HG03575 (cell line): ENCODE measurements around the gene ARAP2.

Source experiments
- ATAC-seq: cut with Tn5 transposase; IDR thresholded peaks from one replicate; pipeline ENCODE4 v1.9.1; 2021; ENCODE audit not compliant: unreplicated experiment, insufficient number of reproducible peaks, low FRiP score; ENCODE audit errors: extremely low read depth

The ARAP2 gene, protein sequence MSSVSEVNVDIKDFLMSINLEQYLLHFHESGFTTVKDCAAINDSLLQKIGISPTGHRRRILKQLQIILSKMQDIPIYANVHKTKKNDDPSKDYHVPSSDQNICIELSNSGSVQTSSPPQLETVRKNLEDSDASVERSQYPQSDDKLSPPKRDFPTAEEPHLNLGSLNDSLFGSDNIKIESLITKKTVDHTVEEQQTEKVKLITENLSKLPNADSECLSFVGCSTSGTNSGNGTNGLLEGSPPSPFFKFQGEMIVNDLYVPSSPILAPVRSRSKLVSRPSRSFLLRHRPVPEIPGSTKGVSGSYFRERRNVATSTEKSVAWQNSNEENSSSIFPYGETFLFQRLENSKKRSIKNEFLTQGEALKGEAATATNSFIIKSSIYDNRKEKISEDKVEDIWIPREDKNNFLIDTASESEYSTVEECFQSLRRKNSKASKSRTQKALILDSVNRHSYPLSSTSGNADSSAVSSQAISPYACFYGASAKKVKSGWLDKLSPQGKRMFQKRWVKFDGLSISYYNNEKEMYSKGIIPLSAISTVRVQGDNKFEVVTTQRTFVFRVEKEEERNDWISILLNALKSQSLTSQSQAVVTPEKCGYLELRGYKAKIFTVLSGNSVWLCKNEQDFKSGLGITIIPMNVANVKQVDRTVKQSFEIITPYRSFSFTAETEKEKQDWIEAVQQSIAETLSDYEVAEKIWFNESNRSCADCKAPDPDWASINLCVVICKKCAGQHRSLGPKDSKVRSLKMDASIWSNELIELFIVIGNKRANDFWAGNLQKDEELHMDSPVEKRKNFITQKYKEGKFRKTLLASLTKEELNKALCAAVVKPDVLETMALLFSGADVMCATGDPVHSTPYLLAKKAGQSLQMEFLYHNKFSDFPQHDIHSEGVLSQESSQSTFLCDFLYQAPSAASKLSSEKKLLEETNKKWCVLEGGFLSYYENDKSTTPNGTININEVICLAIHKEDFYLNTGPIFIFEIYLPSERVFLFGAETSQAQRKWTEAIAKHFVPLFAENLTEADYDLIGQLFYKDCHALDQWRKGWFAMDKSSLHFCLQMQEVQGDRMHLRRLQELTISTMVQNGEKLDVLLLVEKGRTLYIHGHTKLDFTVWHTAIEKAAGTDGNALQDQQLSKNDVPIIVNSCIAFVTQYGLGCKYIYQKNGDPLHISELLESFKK (N-terminal part only)

DNA sequence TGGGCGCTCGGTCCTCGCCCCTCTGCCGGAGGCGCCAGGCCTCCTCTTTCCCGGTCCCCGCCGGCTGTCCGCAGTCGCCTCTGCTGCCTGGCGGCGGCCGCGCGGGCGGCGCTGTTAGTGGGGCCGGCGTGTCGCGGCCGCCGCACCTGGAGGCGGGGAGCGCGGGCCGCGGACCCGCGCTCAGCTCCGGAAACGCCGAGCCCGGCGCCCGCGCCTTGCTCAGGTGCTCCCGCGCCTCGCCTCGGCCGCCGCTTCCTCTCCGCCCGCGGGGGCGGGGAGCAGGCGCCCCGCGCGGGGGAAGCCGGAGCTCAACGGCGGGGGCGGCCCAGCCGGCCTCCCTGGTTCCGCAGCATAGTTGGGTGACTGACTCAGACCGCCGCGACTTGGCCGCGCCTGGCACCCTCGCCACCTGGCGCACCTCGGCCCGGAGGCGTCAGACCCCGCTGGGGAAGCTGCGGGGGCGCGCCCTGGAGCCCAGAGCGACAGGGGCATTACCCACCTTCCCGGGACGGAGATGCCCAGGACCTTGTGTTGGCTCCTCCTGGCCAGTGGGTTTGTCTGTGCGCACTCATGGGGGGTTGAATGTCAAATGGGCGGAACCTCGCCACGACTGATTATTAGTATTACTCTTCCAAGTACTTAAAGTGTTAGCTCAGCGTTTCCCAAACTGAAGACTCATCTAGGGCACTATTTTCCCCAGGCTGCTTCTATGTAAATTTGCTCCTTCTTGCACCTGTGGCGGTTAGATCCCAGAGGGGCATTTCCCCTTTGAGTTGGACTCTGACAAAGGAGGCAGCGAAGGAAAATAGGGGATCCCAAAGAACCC is at the start of gene ARAP2:
Gene ARAP2 (minus strand): TSS at position 258 of the 826 bp plus-strand sequence. CDS start 15,028 bp downstream, outside the sequence.
- ATAC-seq, result no peak

DNA sequence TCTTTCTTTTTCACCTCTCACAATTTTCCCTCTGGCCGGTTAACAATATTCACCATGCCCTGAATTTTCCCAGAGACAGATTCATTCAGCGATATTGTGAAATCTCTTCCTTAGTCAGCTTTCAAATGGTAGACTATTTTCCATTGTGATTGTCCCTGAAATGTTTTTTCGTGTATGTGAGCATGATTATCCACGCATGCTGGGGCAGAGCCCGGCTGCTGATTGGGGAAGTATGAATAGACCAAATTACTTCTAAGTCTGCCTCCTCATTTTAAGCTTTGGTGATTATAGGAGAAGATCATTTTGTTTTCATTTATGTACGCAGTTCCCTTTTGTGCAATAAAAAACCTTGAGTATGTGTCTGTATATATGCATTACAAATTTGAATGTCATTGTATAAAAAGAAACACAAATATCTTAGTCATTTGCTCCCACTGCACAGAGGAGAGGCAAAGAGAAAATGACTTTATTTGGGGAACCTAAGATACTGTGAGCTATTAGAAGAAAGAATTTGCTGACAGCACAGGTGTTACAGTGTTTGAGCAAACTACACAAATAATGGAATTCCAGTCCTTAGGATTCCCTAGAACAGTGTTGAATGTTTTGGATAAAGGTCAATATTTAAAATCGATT is 48.4 kb upstream of the ARAP2 start:
- no peak for ATAC-seq

DNA sequence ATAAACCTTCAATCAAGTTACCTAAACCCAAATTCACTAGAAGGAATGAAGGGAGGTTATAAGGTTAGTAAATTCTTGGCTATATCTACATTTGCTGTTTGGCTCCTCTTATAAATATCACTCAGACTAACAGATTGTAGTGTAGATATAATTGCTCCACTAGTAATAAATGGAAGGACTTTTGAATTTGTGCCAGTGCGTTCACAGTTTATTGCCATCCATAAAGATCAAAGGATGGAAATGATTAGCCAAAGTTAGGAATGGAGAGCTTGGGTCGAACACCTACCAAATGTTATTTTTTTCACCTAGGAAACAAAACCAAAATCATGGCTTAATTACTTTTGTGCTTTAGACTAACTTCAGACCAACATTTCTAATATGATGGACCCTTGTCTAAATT is 46.3 kb upstream of the ARAP2 start:
- no peak for ATAC-seq

DNA sequence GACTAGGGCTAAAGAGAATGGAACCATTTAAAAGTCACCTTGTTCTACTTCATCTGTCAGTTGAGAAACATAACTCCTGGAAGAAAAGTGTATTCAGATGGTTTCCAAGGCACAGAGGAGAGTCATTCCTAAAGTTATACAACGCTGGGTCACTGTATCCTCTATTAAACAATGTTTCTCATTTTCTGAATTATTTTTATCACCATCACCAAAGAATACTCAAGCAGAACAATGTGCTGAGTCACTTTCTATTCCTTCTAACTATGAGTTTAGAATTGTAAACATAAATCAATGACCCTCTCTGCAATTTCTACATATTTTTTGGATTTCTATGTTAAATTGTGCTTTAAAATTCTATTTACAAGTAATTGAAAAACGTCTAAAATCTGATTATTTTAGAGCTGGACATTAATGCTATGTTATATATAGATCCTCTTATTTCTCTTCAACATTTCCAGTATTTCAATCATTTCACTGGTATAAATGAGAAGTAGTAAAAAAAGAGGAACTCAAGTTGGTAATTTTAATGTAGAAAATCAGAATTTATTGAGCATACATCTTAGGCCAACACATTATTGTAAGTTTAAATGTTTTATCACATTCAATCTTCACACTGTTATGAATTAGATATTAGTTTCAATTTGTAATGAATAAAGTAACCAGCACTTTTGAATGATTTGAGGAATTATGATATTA is 44.6 kb upstream of the ARAP2 start:
- ATAC-seq, result no peak

DNA sequence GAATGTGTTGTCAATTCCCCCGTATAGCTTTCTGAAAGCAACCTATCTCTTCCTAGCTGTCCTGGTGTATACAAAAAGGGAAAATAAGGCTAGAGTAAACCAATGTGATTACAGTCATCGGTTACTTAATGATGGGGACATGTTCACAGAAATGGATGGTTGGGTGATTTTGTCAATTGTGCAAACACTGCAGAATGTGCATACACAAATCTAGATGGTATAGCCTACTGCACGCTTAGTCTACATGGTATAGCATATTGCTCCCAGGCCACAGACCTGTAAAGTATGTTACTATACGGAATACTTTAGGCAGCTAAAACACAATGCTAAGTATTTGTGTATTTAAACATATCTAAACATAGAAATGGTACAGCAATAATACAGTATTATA is 42.2 kb upstream of the ARAP2 start:
- ATAC-seq, result no peak

DNA sequence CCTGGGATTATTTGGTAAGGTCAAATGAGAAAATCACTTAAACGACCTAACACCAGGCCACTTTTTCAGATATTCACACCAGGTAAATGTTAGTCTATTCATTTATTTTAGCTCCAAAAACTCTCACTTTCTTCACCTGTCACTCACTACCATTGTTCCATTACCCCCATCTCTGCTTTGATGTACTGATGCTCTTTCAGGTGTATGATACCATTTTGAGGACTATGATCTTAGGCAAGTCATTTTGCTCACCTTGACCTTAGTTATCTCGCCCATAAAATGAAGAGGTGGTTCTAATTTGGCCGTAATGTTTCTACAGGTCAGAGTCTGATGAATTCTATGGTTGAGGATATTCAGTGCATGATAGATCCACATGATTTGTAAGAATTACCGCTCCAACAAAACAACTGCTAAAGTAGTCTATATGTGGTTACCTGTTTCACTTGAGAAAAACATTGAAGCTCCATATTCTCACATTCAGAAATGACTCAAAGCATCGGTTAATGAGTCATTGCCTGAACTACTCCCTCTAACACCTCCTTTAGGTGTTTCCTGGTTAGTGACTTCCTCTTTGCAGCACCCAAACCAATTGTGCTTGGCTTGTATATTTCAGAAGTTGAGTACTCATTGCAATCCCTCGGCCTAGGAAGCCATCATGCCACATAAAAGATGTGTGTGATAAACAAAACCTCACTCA is 41.6 kb upstream of the ARAP2 start:
- ATAC-seq, result peak; percentile 97

DNA sequence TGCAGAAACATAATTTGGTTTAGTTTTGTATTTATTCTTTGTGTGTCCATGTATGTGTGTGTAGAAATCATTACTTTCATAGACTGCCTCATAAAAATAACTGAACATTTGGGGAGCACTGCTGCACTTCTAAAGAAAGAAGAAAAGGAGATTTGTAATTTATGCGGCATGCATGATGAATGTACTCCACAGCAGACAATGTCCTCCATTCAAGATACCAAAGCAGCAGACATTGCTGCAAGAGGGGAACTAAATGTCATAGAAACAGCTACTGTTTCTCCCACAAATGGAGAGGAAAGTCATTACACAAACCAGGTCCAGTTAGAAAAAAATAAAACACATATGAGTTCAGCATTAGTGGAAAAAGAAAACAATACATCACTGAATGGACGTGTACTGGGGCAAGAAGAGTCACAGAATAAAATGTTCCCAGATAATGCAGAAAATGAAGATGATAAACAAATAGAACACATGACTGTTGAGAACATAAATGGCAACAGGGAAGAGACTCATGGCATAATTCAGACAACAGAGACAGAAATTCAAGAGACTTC is 39.7 kb upstream of the ARAP2 start:
- no peak for ATAC-seq

DNA sequence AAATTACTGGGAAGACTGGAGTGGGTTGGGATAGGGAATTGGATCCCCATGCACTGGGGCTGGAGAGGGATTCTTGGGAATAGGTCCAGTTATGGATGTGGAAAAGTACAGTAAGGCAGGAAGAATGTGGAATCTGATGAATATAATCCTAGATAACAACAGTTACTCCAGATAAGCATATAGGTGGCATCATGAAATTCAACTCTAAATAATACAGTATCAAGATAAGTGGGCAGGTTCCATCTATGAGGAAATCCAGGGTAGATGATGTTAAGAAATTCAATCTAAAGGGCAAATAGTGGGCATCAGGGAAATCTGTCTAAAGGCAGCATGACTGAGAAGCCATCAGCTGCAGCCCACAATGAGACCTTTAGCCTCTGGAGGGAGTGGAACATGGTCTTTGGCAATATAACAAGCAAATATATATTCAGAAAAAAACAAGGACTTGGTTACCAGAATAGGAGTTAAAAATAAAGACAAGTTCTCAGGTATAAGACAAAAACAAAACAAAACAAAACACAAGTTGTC is 38.3 kb upstream of the ARAP2 start:
- no peak for ATAC-seq

DNA sequence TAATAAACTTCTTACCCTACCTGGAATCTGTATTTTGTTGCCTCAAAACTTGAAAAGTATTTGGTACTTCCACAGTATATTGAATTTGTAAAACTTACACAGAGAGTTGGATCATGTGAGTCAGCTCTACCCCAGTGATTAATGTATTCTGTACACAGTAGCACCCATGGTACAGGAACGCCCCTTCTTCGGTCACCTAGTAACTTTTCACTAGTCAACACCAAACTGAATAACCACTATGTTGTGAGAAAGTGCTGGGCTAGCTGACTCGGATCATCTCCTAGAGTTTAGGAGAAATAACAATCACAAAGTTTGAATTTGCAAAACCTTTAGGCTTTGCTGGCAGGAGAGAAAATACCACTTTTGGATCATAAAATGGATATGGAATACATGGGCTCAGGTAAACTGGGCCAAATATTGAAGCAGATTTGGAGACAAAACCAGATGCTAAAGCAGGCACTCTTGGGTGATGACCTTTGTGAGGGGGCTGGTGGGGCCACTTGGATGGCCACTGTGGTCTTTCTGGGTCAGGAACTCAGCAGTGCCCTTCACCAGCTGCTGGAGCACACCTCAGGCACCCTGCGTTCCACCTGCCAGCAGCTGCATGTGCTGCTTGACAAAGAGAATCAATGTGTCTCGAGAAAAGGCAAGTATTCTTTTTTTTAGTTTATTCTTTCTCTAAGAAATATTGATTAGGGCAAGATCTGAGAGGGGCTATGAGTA is 37.2 kb upstream of the ARAP2 start, which contains the start of gene DTHD1:
Gene DTHD1 (plus strand): TSS at position 233 of the 723 bp plus-strand sequence. CDS start 143 bp downstream, at position 376.
- ATAC-seq, result no peak

DNA sequence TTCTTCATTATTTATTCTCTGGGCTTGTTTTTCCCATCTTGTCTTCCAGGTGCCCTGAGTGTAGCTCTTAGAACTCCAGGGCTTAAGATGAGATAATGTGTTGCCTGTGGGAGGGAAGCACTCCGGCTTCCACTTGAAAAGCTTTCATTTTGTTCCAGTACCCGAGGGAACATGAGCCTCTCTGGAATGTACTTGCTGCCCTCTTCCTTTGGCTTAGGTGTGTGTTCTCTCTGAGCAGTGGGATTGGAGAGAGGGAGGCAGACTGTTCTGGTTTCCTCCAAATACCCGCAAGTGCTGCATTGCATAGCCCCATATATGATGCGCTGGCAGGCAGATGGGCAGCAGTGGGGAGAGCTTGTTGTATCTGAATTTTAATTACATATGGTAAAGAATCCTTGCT is 36.2 kb upstream of the ARAP2 start:
- no peak for ATAC-seq

DNA sequence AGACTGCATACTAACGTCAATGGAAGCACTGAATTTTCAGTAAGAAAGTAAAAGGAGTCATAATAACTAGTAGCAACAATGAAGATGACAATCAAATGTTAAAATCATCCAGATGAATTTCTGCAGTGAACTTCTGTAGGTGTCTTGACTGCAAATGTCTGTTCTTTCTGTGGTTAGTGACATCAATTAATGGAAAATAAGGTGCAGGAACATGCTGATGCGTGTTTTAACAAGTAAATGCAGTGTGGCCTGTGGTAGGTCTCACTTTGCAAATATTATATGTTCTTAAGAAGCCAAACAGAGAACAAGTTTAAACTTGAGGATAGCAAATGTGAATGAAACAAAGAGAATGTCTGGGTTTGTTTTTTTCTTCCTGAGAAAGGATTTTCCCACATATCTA is 34.5 kb upstream of the ARAP2 start:
- ATAC-seq, result no peak

DNA sequence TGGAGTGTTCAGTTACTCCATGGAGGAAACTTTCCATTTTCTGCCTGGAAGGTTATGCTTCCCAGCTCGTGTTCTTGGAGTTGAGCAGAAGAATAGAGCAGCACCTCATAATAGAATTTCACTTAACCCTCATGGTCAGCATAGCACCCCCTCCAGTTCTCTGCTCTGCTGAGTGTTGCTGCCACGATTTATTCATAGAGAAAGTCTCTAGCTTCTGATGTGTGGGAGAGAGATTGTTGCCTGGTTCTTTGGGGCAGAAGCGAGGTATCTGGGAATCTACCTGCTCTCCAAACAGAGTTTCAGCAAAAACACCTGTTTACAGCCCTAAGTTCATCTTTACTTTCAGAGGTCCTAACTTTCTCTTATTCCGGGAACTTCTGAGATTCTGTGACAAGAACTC is 33.2 kb upstream of the ARAP2 start:
- ATAC-seq, result no peak

DNA sequence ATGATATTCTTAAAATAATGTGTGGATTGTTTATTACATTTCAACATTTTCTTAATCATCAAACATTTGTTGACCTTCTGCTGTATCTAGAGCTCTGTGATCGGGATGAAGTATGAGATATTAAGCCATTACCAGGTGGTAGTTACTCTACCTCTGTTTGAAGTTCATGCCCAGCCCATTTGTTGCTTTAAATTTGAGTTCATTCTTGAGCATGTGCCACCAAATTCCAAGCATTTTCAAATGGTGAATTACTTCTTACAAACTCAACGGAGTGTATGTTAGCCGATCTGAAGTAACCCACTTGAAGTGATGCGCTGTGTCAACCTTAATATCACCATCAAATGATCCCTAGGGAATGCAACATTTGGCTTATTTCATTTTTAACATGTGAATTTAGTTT is 29.8 kb upstream of the ARAP2 start:
- no peak for ATAC-seq

DNA sequence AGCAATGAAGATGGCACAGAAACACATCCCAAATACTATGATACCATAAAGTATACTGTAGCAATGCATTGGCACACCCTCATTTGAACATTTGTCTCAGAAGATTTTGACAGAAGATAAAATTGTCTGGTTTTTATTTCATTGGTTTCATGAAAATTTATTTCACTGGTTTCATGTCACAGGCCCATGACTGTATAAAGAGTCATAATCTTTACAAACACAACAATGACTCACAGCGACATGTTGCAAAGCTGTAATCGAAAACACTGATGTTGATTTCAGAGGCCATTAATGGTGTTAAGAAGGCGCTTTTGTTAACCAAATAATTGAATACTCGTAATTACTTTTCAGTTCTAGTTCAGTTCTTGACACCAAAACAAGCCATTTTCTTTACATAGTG is 29.0 kb upstream of the ARAP2 start:
- ATAC-seq, result no peak

DNA sequence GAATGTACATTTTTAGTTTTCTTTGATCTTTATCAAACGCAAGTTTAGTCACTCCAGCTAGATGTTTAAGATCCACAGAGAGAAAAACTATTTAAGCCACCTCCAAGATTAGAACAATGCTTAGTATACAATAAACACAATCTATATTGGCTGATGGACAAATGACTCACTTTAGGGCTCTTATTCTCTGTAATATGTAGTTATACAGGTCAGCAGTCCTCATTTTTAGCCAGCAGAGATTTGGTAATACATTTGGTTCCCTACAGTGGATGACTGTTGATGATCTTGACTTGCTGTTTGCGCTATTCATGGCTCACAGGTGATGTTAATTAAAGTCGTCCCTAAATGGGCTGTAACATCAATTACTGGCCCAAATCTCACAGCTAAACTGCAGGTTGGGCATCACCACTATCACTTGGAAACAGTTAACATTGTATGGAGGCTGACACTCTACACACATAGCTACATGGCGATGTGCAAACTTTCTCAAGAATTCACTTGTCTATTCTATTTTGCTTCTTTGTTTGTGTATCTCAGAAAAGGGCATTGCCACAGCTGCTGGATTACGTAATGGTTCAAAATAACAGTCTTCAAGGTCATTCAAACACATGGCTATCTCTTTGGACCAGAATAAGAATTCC is 25.3 kb upstream of the ARAP2 start:
- no peak for ATAC-seq

DNA sequence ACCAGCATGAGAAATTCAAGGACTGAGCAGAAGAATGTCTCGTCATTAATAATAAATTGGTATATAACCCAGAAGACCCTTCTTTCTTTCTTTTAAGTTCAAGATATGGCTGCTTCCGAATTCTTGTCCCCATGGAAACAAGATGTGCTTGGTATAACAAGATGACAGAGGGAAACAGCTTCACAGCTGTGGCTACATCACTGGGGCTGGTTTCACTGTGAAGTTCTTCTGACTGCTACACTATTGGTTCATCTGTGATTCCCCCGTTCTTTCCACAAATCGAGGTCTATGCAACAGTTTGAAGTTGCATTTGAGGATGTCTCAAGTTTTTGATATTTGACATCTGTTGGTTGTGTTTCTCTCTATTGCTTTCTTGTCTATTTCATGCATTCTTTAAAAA is 24.8 kb upstream of the ARAP2 start:
- no peak for ATAC-seq
